ENCODE results near the gene SERP2. TPM values are rescaled to one million over a fixed set of nuclear protein-coding genes. Genes with fewer than 3 reads are reported as not detected.

Gene SERP2
- total RNA-seq, 4 donors from 2014 or later, result 3.6 to 5.7 (median 4.7) TPM; not detected in 1

DNA sequence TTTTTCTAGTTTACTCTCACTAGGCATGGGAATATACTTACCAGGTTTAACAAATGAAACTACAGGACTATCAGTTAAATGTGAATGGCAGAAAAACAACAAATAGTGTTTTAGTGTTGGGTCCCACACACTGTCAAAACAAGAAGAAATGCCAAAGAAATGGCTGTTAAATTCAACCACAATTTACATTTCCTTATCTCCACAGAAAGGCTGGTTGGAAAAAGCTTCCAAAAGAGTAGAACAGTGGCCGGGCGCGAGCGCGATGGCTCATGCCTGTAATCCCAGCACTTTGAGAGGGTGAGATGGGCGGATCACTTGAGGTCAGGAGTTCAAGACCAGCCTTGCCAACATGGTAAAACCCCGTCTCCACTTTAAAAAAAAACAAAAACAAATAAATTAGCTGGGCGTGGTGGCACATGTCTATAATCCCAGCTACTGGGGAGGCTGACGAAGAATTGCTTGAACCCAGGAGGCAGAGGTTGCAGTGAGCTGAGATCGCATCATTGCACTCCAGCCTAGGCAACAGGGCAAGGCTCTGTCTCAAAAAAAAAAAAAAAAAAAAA, 66.5 kb downstream of the SERP2 start:
- H3K4me3 ChIP-seq (replicated peaks in 1 of 3), result no peak overlapping the region
- H3K27ac ChIP-seq, result no peak overlapping the region
- peaks cover 0 to 7% of the 10 kb centered on the region in 2 donors for H3K4me1 ChIP-seq
- no peak for DNase-seq
- H3K9me3 ChIP-seq, result no peaks in the 10 kb centered on the region
- TF ChIP-seq POLR2A (IDR thresholded peaks at IDR 0.05), result no peak
- TF ChIP-seq, protein P1, sequence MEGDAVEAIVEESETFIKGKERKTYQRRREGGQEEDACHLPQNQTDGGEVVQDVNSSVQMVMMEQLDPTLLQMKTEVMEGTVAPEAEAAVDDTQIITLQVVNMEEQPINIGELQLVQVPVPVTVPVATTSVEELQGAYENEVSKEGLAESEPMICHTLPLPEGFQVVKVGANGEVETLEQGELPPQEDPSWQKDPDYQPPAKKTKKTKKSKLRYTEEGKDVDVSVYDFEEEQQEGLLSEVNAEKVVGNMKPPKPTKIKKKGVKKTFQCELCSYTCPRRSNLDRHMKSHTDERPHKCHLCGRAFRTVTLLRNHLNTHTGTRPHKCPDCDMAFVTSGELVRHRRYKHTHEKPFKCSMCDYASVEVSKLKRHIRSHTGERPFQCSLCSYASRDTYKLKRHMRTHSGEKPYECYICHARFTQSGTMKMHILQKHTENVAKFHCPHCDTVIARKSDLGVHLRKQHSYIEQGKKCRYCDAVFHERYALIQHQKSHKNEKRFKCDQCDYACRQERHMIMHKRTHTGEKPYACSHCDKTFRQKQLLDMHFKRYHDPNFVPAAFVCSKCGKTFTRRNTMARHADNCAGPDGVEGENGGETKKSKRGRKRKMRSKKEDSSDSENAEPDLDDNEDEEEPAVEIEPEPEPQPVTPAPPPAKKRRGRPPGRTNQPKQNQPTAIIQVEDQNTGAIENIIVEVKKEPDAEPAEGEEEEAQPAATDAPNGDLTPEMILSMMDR (IDR thresholded peaks at IDR 0.05), result no peak
- intact Hi-C loops (cut with DNase I), result no loop called here
- H3K27me3 ChIP-seq, result no peaks in the 10 kb centered on the region
- 88 to 94% methylated on average over 10 of the region's 10 CpGs for WGBS, 2 donors
- H3K36me3 ChIP-seq, result no peaks in the 10 kb centered on the region

Other genes starting within 250 kb of the SERP2 start
- gene TSC22D1, start 202.5 kb downstream of the SERP2 start, total RNA-seq, result 100 to 1,000 TPM in 1 of 4 donors, 10 to 100 TPM in 3; 78.0 to 103 (median 90.5) TPM

Data from thyroid gland (tissue), 4 donors.